HL-60/S4 treated with retinoic acid at 250 ng/mL for 4 days and 3 days (cell line): ENCODE measurements around the gene CCDC86.

Experiments used
- in situ Hi-C: fragments of 300-500 bp; cut with MboI; formaldehyde crosslinking; loops from 2 replicates; pipeline ENCODE4 v1.7.0; 2022; ENCODE audit warnings: low sequenced_read_pairs

The CCDC86 gene

GRCh38 chr11:60852117-60852981, 10.4 kb downstream of the CCDC86 start:
- in situ Hi-C loops, result no loop called here

GRCh38 chr11:60852982-60853950, 11.4 kb downstream of the CCDC86 start:
- in situ Hi-C loops, result no loop called here

GRCh38 chr11:60854140-60854846, 12.4 kb downstream of the CCDC86 start:
- in situ Hi-C loops, result no loop called here

- in situ Hi-C loops, result no loop called here
Observed at GRCh38 chr11:60854847-60855725, 13.2 kb downstream of the CCDC86 start.

- in situ Hi-C loops, result no loop called here
Observed at GRCh38 chr11:60855726-60856633, 14.1 kb downstream of the CCDC86 start, which contains the start of gene PTGDR2. Gene PTGDR2 (minus strand): TSS chr11:60855950. CDS start chr11:60853722, 2,228 bp downstream.

DNA sequence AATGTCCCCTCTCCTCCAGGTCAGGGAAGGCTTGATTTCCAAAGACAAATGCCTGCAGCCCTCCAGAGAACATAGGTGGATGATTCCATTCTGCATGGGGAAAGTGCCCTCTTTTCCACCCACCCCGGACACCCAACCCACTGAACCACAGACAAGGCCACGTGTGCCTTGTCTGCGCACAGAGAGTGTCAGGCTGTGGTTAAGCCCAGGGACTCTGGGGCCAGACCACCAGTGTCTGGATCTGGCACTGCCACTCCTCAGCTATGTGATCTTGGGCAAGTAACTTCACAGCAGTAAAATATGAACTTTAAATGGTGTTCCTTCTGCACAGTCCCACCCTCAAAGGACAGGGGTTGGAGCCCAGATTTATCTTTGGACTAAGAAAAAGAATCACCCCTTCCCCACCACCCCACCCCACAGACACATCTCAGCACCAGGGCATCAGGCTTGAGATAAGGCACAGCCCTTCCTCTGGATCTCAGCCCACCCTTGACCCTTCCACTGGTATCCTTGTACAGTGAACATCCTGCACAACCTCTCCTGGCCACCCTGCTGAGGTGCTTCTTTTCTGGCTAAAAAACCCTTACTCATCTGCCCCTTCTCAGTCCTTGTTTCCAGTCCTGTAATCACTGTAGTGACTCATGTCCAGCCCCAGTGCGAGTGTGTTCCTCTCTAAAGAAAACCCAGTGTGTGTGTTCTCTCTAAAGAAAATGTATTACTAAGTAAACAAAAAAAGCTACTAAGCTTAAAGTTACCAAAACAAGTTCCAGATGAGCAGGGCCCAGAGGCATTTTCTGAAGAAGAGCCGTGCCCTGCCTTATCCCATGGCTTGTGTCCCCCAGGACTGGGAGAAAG, 15.7 kb downstream of the CCDC86 start:
- in situ Hi-C loops, result no loop called here

DNA sequence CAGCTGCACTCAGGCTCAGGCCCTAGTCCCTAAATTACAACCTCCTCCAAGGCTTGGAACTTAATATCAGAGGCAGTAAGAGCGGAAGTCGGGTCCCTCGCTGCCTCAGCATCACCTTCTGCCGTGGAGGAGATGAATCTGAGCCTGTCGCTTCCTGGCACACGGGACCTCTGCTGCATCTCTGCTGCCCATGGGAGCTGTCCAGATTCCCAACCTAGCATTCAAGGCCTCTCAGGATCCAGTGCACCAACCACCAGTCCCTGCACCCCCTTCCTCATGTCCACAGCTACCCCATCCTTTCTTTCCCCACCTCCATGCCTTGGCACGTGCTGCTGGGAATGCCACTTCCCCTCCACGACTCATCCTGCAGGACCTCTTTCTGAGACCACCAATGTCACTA, 16.3 kb downstream of the CCDC86 start:
- in situ Hi-C loops, result no loop called here

DNA sequence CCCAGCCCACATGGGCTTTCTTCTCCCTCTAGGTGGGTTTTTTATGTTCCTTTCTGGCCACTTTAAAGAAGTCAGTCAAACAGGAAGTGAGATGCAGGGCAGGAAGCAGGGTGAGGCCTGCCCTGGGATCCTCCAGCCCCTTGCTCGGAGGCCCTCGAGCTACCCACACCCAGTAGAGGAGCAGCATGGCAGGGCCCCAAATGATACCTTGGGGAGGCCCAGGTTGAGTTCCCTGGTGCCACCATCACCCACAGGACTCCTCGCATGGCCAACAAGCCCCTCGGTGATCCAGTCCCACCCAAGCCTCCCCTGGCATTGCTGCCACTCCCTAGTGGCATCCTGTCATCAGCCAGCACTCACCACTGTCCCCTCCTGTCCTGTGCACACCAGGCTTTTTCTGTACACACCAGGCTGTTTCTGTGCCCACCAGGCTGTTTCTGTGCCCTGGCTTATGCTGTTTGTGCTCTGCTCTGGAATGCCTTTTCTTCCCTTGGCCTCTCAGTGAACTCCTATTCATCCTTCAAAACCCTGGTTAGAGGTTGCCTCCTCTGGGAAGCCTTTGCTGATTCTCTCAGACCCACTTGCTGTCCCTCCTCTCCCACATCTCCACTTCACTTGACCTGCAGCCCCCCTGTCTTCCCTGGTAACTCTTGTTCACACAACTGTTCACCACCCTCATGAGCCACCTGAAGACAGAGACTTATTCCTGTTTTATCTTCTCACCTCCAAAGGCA, 17.0 kb downstream of the CCDC86 start:
- in situ Hi-C loops, result no loop called here

DNA sequence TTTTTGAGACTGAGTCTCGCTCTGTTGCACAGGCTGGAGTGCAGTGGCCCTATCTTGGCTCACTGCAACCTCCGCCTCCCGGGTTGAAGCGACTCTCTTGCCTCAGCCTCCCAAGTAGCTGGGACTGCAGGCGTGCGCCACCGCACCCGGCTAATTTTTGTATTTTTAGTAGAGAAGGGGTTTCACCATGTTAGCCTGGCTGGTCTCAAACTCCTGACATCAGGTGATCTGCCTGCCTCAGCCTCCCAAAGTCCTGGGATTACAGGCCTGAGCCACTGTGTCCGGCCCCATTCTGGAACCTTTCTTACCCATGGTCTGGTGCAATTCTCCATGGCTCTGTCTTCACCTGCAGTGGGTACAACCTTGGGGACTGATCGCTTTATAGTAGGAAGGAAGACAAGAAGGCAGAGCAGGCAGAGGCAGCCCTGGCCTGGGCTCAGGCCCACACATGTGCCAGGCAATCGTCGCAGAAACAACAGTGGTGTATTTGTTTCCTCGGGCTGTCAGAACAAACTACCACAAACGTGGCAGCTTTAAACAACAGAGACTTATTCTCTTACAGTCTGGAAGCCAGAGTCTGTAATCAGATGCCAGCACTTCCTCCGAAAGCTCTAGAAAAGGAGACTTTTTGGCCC, 17.8 kb downstream of the CCDC86 start:
- in situ Hi-C loops, result no loop called here

DNA sequence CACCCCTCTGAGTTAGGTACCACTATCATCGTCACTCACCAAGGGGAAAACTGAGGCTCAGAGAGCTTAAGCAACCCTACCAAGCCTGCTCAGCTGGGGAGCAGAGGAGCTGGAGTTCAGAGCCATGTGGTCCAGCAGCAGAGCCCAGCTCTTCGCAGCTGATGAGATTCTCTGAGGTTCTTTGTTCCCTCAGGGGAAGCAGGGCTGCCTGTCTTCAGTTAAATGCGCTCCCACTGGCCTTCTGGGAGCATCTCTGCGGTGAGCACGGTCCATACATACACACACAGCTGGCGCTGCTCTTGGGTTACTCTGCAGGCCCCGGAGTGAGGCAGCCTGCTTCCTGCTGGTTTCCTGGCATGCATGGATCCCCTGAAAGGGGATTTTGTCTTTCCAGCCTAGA, 19.0 kb downstream of the CCDC86 start:
- in situ Hi-C loops, result no loop called here

GRCh38 chr11:60862171-60862570, 20.3 kb downstream of the CCDC86 start:
- in situ Hi-C loops, result no loop called here

- in situ Hi-C loops, result no loop called here
Observed at GRCh38 chr11:60863550-60864521, 21.9 kb downstream of the CCDC86 start.

DNA sequence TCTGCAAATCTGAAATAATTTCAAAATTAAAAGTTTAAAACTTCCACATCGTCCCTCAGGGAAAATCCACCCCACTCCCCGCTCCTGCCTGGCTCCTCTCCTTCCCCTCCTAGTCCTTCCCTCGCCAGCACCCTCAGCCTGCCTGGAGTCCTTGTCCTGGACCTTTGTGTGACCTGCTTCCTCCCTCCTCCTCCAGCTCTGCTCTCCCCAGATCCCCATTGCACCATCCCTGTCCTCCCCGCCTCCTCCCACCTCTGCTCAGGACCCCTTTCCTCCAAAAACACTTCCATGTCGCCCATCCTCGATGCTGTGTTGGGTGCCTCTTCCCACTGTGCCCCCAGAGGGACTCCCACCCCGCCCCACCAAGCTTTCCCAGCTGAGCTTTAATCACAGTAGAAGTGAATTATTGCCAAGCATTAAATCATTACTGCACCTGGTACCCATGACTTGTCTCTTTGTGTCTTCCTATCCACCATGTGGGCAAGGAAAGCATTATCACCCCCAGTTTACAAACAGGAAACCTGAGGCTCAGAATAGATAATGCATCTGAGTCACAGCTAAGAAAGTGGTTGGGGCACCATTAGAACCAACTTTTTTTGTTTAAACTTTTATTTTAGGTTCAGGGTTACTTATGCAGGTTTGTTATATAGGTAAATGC, 23.1 kb downstream of the CCDC86 start:
- in situ Hi-C loops, result no loop called here

DNA sequence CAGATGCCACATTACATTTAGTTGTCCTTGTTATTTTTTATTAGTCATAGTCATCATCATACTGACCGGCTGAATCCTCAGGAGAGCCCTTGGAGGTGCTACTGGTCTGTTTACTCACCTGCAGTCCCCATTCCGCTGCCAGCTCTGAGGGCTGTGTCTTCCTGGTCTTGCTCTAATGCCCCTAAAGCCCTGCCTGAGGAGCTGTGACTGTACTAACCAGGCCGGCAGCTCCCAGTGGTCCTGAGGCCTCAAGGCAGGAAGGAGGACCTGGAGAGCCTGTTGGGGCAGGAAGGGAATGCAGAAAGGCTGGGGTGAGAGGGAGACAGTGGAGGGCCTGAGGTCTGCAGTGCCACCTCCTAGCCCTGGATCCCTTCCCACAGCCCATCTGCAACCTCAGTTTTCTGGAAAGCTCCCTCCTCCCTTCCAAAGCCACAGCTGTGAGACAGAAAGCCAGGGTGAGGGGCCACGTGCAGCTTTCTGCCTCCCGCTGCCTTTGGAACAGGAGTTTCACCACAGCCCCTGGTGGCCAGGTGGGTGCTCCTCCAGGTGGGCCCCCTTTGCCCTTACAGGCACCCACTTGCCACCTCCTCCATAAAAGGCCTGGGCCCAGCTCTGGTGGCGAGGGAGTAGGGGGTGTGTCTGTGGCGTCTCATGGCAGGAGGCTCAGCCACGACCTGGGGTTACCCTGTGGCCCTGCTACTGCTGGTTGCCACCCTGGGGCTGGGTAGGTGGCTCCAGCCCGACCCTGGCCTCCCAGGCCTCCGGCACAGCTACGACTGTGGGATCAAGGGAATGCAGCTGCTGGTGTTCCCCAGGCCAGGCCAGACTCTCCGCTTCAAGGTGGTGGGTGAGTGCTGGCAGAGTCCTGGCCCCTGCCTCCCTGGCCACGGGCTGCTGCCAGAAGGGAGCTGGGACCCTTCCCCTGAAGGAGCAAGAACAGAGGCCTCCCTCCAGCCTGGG, 25.3 kb downstream of the CCDC86 start, which contains the start of gene ZP1:
ZP1 (plus strand) TSS at position 632 of the 960 bp plus-strand sequence; CDS start at position 652, 20 bp downstream.
- in situ Hi-C loops, result no loop called here
